Vagina (tissue), 2 donors: ENCODE results near the gene GPR62.

Experiments
- POLR2A ChIP-seq, 2 donors: fragments of 450-650 bp; IDR thresholded peaks; one replicate each; pipeline ENCODE4 v1.6.1; 2017; ENCODE audit warnings: antibody characterized with exemption in 2 of 2, mild to moderate bottlenecking in 2 of 2, moderate library complexity in 2 of 2
- TF ChIP-seq, protein P1 (sequence below), 3 experiments: fragments of 450-650 bp in 2 of 3; fragments of 200-600 bp in 1 of 3; sonication (generic) in 1 of 3; IDR thresholded peaks; one replicate each; pipeline ENCODE4 v1.5.1; 2017 to 2019; ENCODE audit warnings: antibody characterized with exemption in 3 of 3, mild to moderate bottlenecking in 2 of 3, moderate library complexity in 2 of 3

DNA sequence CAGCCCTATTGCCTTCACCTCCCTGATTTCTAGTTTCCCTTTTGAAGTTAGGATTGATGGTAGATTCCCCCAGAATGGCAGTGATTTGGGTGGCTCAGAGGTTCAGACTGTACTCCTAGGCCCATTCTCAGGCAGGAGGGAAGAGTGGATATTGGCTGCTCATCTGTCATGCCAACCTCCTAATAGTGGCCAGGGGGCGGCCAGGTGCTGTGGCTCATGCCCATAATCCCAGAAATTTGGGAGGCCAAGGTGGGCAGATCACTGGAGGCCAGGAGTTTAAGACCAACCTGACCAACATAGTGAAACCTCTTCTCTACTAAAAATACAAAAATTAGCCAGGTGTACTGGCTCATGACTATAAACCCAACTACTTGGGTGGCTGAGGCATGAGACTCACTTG is 24.7 kb upstream of the GPR62 start:
- TF ChIP-seq POLR2A (IDR thresholded peaks at IDR 0.05), result no peak
- TF ChIP-seq, protein P1, sequence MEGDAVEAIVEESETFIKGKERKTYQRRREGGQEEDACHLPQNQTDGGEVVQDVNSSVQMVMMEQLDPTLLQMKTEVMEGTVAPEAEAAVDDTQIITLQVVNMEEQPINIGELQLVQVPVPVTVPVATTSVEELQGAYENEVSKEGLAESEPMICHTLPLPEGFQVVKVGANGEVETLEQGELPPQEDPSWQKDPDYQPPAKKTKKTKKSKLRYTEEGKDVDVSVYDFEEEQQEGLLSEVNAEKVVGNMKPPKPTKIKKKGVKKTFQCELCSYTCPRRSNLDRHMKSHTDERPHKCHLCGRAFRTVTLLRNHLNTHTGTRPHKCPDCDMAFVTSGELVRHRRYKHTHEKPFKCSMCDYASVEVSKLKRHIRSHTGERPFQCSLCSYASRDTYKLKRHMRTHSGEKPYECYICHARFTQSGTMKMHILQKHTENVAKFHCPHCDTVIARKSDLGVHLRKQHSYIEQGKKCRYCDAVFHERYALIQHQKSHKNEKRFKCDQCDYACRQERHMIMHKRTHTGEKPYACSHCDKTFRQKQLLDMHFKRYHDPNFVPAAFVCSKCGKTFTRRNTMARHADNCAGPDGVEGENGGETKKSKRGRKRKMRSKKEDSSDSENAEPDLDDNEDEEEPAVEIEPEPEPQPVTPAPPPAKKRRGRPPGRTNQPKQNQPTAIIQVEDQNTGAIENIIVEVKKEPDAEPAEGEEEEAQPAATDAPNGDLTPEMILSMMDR (IDR thresholded peaks at IDR 0.05), result no peak
